Common myeloid progenitor, CD34-positive (primary cell): ENCODE measurements around the gene CABP2.

Source experiments
- CTCF ChIA-PET: fragments of 350-600 bp; sonication (Branson Sonifier 250); formaldehyde crosslinking; loops from one replicate; lab custom pipeline; 2021; ENCODE audit warnings: antibody characterized with exemption; lab: Charles Lee
- POLR2A ChIA-PET: fragments of 350-600 bp; sonication (Branson Sonifier 250); formaldehyde crosslinking; loops from one replicate; lab custom pipeline; 2021; ENCODE audit warnings: antibody characterized with exemption; lab: Charles Lee
- DNase-seq, 3 donors: peaks; one replicate each; pipeline versions ENCODE4 v3.0.0 to v3.0.0-alpha.2; 2013
- H3K27ac ChIP-seq, 2 experiments: 1 replicate in 1 of 2; 2 replicates in 1 of 2; pipeline ENCODE4 v1.7.0; 2013; ENCODE audit warnings: inconsistent platforms in 2 of 2, low read length in 2 of 2, mild to moderate bottlenecking in 2 of 2, low read depth in 1 of 2, moderate library complexity in 1 of 2; ENCODE audit not compliant: severe bottlenecking in 2 of 2, insufficient read depth in 1 of 2, poor library complexity in 1 of 2
- H3K27me3 ChIP-seq, 5 experiments: replicated peaks in 2 of 5; 1 replicate in 3 of 5; 2 replicates in 2 of 5; pipeline versions ENCODE4 v1.6.1 to v1.7.0; 2013; ENCODE audit warnings: low read length in 4 of 5, mild to moderate bottlenecking in 2 of 5, moderate library complexity in 2 of 5, inconsistent platforms in 1 of 5; ENCODE audit not compliant: insufficient read depth in 5 of 5, control insufficient read depth in 4 of 5
- H3K36me3 ChIP-seq, 4 experiments: 1 replicate in 2 of 4; 2 replicates in 2 of 4; pipeline versions ENCODE4 v1.6.1 to v1.7.0; 2013; ENCODE audit warnings: low read length in 3 of 4, control low read depth in 1 of 4, mild to moderate bottlenecking in 1 of 4; ENCODE audit not compliant: control insufficient read depth in 4 of 4, insufficient read depth in 4 of 4
- H3K4me1 ChIP-seq, 4 experiments: 1 replicate in 3 of 4; 2 replicates in 1 of 4; pipeline versions ENCODE4 v1.6.1 to v1.7.1; 2013; ENCODE audit warnings: low read length in 3 of 4, mild to moderate bottlenecking in 3 of 4, control low read depth in 1 of 4, inconsistent platforms in 1 of 4, moderate library complexity in 1 of 4; ENCODE audit not compliant: control insufficient read depth in 4 of 4, insufficient read depth in 4 of 4; ENCODE audit errors: control extremely low read depth in 1 of 4
- H3K4me3 ChIP-seq, 7 experiments: 1 replicate in 4 of 7; 2 replicates in 3 of 7; pipeline versions ENCODE4 v1.5.1 to v1.7.0; 2013; ENCODE audit warnings: mild to moderate bottlenecking in 7 of 7, low read length in 6 of 7, moderate library complexity in 6 of 7, inconsistent platforms in 2 of 7, low read depth in 2 of 7, control low read depth in 1 of 7; ENCODE audit not compliant: insufficient read depth in 4 of 7, control insufficient read depth in 1 of 7; ENCODE audit errors: extremely low read depth in 1 of 7
- H3K9me3 ChIP-seq, 5 experiments: 1 replicate in 4 of 5; 2 replicates in 1 of 5; pipeline versions ENCODE4 v1.6.1 to v1.7.1; 2013; ENCODE audit warnings: low read length in 4 of 5, mild to moderate bottlenecking in 2 of 5, inconsistent platforms in 1 of 5, low read depth in 1 of 5, moderate library complexity in 1 of 5; ENCODE audit not compliant: control insufficient read depth in 4 of 5, insufficient read depth in 2 of 5; ENCODE audit errors: control extremely low read depth in 1 of 5
- WGBS: methylation state at CpG from one replicate; pipeline ENCODE4 v1.1.5; 2013; ENCODE audit not compliant: insufficient coverage; 5-methylcytosine and 5-hydroxymethylcytosine counted together

The CABP2 gene

DNA sequence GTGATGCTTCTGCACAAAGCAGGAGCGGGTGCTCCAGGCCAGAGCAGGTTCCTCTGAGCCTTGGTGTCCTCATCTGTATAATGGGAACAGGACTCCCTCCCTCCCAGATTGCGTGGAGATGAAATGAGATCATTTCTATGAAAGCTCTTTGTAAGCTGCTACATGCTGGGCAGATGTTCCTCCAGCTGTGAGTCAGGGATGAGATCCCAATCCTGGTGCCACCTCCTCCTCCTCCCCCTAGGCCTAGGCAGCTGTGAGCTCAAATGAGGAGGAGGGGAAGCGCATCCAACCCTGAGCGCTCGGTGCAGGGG is 7.0 kb upstream of the CABP2 start:
- ChIA-PET CTCF (interaction anchor here (0.9 to 1.0 kb wide), 2 partner anchors 9 to 12 kb away, joined by 3 read pairs; no protein-coding TSS in a partner anchor), POLR2A (no interaction called here)
- Histone ChIP-seq H3K4me3 (no peak overlapping the region), H3K27ac (no peak overlapping the region), H3K36me3 (no peaks in the 10 kb centered on the region), H3K27me3 (peaks cover 0 to 2% (median 0%) of the 10 kb centered on the region in 5 experiments), H3K4me1 (peaks cover 0 to 8% (median 3%) of the 10 kb centered on the region in 4 experiments), H3K9me3 (peaks cover 4 to 14% (median 10%) of the 10 kb centered on the region in 5 experiments)
- WGBS = 100% methylated on average over 1 of the region's 5 CpGs
- no peak for DNase-seq

DNA sequence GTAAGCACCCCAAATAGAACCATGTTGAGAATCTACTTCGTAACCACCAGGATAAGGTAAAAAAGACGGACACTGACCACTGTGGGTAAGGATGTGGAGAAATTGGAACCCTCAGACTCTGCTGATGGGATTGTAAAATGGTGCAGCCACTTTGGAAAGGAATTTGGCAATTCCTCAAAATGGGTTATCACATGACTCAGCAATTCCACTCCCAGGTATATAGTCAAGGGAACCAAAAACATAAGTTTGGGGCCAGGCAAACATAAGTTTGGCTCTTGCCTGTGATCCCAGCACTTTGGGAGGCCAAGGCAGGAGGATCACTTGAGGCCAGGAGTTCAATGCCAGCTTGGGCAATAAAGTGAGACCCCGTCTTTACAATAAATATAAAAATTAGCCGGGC is 5.1 kb upstream of the CABP2 start:
- POLR2A ChIA-PET = no interaction called here
- Histone ChIP-seq H3K27me3 (no peaks in the 10 kb centered on the region), H3K4me1 (peaks cover 0 to 8% (median 3%) of the 10 kb centered on the region in 4 experiments)

DNA sequence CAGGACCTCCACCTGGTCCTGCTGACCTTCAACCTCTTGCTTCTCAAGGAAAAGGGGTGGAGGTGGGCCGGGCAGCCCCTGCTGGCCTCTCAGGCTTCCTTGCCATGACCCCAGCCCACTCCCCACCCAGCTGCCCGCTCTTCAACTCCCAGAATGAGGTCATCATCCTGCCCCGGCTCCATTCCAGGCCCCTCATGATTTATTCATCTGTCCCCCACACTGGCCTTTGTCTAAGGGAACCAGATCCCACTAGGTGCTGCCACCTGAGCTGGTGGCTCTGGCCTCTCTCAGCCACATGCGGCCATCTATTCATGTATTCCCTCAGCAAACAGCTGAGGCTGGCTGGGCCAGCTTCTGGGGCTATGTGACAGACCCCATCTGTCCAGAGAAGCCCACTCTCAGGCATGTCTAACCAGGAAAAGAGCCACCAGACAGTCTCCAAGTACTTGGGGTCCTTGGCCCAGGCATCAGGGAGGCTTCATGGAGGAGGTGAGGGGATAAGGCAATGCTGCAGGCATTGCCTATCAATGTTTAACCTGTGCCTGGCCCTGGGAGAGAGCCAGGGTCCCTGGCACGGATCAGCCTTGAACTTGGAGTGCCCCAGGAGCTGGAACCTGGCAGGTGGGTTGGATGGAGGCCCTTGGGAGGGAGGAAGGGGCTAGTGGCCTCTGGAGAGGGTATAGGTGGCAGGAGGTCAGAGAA is 2.2 kb upstream of the CABP2 start:
- Histone ChIP-seq H3K27me3 (no peaks in the 10 kb centered on the region), H3K27ac (no peak overlapping the region), H3K4me3 (no peak overlapping the region), H3K36me3 (no peaks in the 10 kb centered on the region), H3K9me3 (no peaks in the 10 kb centered on the region), H3K4me1 (peaks cover 0 to 8% (median 3%) of the 10 kb centered on the region in 4 experiments)
- WGBS = 96% methylated on average over 5 of the region's 5 CpGs
- DNase-seq = no peak
- ChIA-PET POLR2A (no interaction called here), CTCF (no interaction called here)

More for the DNA sequence above, 5.1 kb upstream of the CABP2 start:
- 100% methylated on average over 4 of the region's 4 CpGs for WGBS
- H3K9me3 ChIP-seq = peaks cover 0 to 3% (median 1%) of the 10 kb centered on the region in 5 experiments
- H3K36me3 ChIP-seq = no peaks in the 10 kb centered on the region
- no peak for DNase-seq
- H3K4me3 ChIP-seq = no peak overlapping the region
- no peak overlapping the region for H3K27ac ChIP-seq
- CTCF ChIA-PET = no interaction called here

DNA sequence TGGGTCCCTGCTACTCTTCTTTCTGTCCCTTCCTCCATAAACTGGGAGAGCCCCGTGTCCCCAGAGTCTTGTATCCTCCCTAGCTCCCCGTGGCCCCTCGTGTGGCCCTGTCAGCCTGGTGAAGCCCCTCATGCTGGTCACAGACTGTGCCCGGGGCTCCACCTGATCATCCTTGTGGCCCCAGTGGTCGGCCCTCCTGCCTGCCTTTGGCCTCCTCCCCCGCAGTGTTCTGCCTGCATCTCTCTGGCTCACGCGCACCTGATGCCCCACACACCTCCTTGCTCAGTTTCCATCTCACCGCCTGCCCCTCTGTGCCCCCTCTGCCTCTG is 1.2 kb upstream of the CABP2 start:
- 95% methylated on average over 9 of the region's 9 CpGs for WGBS
- Histone ChIP-seq H3K27me3 (no peaks in the 10 kb centered on the region), H3K4me3 (no peak overlapping the region), H3K36me3 (no peaks in the 10 kb centered on the region), H3K4me1 (peaks cover 0 to 2% (median under 1%) of the 10 kb centered on the region in 4 experiments), H3K9me3 (no peaks in the 10 kb centered on the region), H3K27ac (no peak overlapping the region)
- POLR2A ChIA-PET = no interaction called here
- DNase-seq = no peak
- CTCF ChIA-PET = no interaction called here

DNA sequence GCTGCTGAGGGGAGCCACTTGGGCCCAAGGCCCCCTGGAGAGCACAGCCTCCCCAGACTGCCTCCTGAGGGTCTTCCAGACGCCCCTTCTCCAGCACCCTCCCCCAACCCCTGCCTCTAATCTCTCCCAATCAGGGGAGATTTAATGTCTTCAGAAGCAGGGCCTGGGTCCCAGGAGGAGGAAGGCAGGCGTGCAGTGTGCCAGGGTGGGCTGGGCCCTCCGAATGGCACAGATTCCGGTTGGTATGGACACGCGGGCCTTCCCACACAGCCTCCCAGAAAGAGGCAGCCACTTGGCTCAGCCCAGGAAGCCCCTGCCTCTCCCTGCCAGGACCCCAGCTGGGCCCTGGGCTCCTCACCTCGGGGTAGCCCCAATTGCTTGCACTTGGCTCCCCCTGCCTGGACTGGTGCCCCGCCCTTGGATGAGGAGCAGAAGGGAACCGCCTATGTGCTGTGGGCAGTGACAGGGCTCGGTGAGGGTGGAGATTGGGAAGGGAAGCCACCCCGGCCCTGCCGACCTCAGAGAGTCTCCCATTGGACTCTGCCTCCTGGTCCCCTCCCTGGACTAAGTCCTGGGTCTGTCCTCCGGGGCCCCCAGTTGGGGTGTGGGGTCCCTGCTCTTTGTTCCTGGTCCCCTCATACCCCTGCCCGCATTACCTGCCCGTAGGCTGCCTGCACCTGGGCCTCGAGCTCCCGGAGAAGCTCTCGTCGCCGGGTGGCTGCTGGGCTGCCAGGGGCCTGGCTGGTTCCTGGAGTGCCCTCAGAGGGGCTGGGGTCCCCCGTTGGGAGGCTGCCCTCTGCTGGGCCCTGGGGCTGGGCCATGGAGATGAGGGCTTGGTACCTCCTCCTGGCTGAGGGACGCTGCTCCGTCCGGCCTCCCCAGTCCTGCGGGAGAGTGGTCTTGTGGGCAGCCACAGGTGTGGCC is 572 bp upstream of the CABP2 start:
- DNase-seq = no peak
- H3K36me3 ChIP-seq = no peaks in the 10 kb centered on the region
- WGBS = 95% methylated on average over 22 of the region's 25 CpGs
- H3K27ac ChIP-seq = no peak overlapping the region
- no peak overlapping the region for H3K4me3 ChIP-seq
- H3K4me1 ChIP-seq = no peaks in the 10 kb centered on the region
- CTCF ChIA-PET = no interaction called here
- H3K9me3 ChIP-seq = no peaks in the 10 kb centered on the region
- POLR2A ChIA-PET = no interaction called here
- H3K27me3 ChIP-seq = no peaks in the 10 kb centered on the region

DNA sequence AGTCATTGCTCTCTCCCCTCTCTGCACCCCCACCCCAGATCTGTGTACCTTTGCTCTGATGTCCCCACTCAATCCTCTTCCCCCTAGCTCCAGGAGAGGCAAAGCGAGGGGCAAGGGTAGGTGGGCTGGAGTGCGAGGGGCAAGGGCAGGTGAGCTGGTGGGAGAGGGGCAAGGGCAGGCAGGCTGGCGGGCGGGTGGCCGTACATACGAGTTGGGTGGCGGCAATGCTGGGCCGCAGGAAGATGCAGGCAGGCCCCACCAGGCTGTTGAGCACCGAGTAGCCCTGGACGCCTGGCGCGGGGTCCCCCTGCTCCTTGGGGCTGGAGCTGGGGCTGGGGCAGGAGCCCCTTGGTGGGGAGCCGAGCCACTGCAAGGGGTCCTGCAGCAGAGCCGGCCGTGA is 908 bp downstream of the CABP2 start:
- Histone ChIP-seq H3K27me3 (no peaks in the 10 kb centered on the region), H3K9me3 (no peaks in the 10 kb centered on the region), H3K36me3 (no peaks in the 10 kb centered on the region), H3K27ac (no peak overlapping the region), H3K4me1 (no peaks in the 10 kb centered on the region), H3K4me3 (no peak overlapping the region)
- ChIA-PET POLR2A (interaction anchor here (1.0 kb wide), 1 partner anchor 20 kb away, joined by 3 read pairs; no protein-coding TSS in a partner anchor), CTCF (no interaction called here)
- 100% methylated on average over 11 of the region's 15 CpGs for WGBS
- no peak for DNase-seq

DNA sequence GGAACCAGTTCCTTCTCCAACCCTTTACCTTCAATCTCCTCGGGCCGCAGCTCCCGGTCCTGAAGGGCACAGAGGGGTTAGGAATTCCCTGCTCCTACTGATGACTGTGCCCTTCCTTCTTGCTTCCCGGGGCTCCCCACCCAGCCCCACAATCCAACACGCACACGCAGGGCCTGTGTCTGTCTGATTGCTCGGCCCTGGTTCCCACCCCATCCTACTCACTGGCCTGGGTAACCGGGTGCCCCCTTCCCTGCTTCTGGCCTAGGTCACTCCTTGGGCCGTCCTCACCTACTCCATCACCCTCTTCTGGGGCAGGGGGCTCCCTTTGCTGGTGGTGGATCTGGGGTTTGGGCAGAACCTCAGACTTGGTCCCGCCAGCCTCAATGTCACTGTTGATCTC is 1.3 kb downstream of the CABP2 start:
- no peaks in the 10 kb centered on the region for H3K27me3 ChIP-seq
- no peak overlapping the region for H3K4me3 ChIP-seq
- H3K9me3 ChIP-seq = no peaks in the 10 kb centered on the region
- POLR2A ChIA-PET = no interaction called here
- CTCF ChIA-PET = no interaction called here
- H3K4me1 ChIP-seq = no peaks in the 10 kb centered on the region
- WGBS = 88% methylated on average over 7 of the region's 10 CpGs
- no peak for DNase-seq
- no peaks in the 10 kb centered on the region for H3K36me3 ChIP-seq
- no peak overlapping the region for H3K27ac ChIP-seq
